Endodermal cell (in vitro differentiated cells): ENCODE data around the gene REG4. TPM values are rescaled to one million over a fixed set of nuclear protein-coding genes. Genes with fewer than 3 reads are reported as not detected.

ENCODE experiments used
- DNase-seq: peaks from one replicate; pipeline ENCODE4 v3.0.0-alpha.2; 2017
- H3K27ac ChIP-seq: 2 replicates; pipeline ENCODE4 v1.5.1; 2013; ENCODE audit warnings: mild to moderate bottlenecking, low read depth, low read length, moderate library complexity
- H3K27me3 ChIP-seq: 2 replicates; pipeline ENCODE4 v1.6.1; 2013; ENCODE audit warnings: mild to moderate bottlenecking, low read length, moderate library complexity; ENCODE audit not compliant: insufficient read depth, control insufficient read depth, poor library complexity, severe bottlenecking
- H3K36me3 ChIP-seq: 2 replicates; pipeline ENCODE4 v1.7.0; 2013; ENCODE audit warnings: mild to moderate bottlenecking, low read length, moderate library complexity; ENCODE audit not compliant: control insufficient read depth, insufficient read depth
- H3K4me1 ChIP-seq: one replicate; pipeline ENCODE4 v1.7.0; 2013; ENCODE audit warnings: low read length; ENCODE audit not compliant: control insufficient read depth, insufficient read depth
- H3K4me3 ChIP-seq: 2 replicates; pipeline ENCODE4 v1.5.1; 2013; ENCODE audit warnings: mild to moderate bottlenecking, low read length, moderate library complexity
- H3K9ac ChIP-seq: 2 replicates; pipeline ENCODE4 v1.6.1; 2013; ENCODE audit warnings: mild to moderate bottlenecking, low read length, moderate library complexity; ENCODE audit not compliant: poor library complexity, severe bottlenecking; ENCODE audit errors: extremely low read depth
- H3K9me3 ChIP-seq: 2 replicates; pipeline ENCODE4 v1.6.1; 2013; ENCODE audit warnings: mild to moderate bottlenecking, low read length, moderate library complexity; ENCODE audit not compliant: control insufficient read depth
- H3K27ac Mint-ChIP-seq: 2 replicates; pipeline ENCODE4 v1.8.0; 2020; ENCODE audit warnings: mixed read lengths
- H3K27me3 Mint-ChIP-seq: 2 replicates; pipeline ENCODE4 v1.8.0; 2021; ENCODE audit warnings: mild to moderate bottlenecking, mixed read lengths; ENCODE audit not compliant: insufficient read depth
- H3K36me3 Mint-ChIP-seq: 2 replicates; pipeline ENCODE4 v1.8.0; 2020; ENCODE audit warnings: low read depth, mixed read lengths
- H3K4me1 Mint-ChIP-seq: 2 replicates; pipeline ENCODE4 v1.8.0; 2020; ENCODE audit warnings: mixed read lengths
- H3K4me3 Mint-ChIP-seq: 2 replicates; pipeline ENCODE4 v1.8.0; 2020; ENCODE audit warnings: mild to moderate bottlenecking, moderate library complexity, mixed read lengths
- H3K9me3 Mint-ChIP-seq: 2 replicates; pipeline ENCODE4 v1.8.0; 2020; ENCODE audit warnings: mild to moderate bottlenecking, mixed read lengths
- WGBS, 2 experiments: methylation state at CpG; one replicate each; pipeline versions ENCODE4 v1.1.5 to v1.1.7; 2013; ENCODE audit warnings: missing lambda C conversion rate in 2 of 2, mixed read lengths in 1 of 2; ENCODE audit not compliant: insufficient coverage in 1 of 2, insufficient read length in 1 of 2; 5-methylcytosine and 5-hydroxymethylcytosine counted together
- total RNA-seq, 2 donors: library from RNA; stranded (reverse); fragmentation: NEBNext Ultra II Directional in 1 of 2; extraction: Animal tissue kit (Norgen Biotek cat#: 25700) in 1 of 2; gene quantifications; 2 replicates in 1 of 2; 3 replicates in 1 of 2; pipeline ENCODE4 v1.2.1, GENCODE V29; 2021
- TF ChIP-seq, protein P1 (sequence below): fragments of 200-600 bp; sonication (generic); conservative IDR thresholded peaks from 2 replicates; pipeline ENCODE4 v1.5.0; 2021; ENCODE audit warnings: antibody characterized with exemption, mild to moderate bottlenecking

Gene REG4
- total RNA-seq, 2 donors from 2014 or later = not detected

DNA sequence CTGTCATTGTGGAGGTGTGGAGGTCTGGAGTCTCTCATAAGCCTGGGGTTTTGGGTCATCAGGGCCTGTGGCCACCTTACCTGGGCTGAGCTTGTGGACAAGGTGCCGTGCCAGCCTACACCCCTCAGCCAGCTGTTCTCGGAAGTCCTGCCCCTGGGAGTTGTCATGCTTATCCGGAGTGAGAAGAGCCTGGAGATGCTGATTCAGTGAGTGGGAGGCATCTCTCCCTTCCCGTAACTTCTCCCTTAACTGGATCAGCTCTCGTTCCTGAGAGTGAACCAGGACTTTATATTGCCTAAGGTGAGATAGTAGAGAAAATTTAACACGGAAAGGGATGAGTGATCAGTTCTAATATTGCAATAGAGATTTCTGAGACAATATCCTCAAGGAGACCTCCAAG is 30.0 kb upstream of the REG4 start:
- no peaks in the 10 kb centered on the region for H3K9me3 Mint-ChIP-seq
- H3K9ac ChIP-seq = no peak overlapping the region
- H3K4me1 ChIP-seq = no peaks in the 10 kb centered on the region
- no peak overlapping the region for H3K27ac ChIP-seq
- H3K36me3 ChIP-seq = no peaks in the 10 kb centered on the region
- no peaks in the 10 kb centered on the region for H3K36me3 Mint-ChIP-seq
- H3K27ac Mint-ChIP-seq = no peak overlapping the region
- DNase-seq = no peak
- WGBS, 2 experiments = 89 to 91% methylated on average over 4 to 6 of the region's 6 CpGs
- no peak overlapping the region for H3K4me3 ChIP-seq
- H3K9me3 ChIP-seq = no peaks in the 10 kb centered on the region
- H3K27me3 ChIP-seq = no peaks in the 10 kb centered on the region
- no peak overlapping the region for H3K4me3 Mint-ChIP-seq
- TF ChIP-seq, protein P1, sequence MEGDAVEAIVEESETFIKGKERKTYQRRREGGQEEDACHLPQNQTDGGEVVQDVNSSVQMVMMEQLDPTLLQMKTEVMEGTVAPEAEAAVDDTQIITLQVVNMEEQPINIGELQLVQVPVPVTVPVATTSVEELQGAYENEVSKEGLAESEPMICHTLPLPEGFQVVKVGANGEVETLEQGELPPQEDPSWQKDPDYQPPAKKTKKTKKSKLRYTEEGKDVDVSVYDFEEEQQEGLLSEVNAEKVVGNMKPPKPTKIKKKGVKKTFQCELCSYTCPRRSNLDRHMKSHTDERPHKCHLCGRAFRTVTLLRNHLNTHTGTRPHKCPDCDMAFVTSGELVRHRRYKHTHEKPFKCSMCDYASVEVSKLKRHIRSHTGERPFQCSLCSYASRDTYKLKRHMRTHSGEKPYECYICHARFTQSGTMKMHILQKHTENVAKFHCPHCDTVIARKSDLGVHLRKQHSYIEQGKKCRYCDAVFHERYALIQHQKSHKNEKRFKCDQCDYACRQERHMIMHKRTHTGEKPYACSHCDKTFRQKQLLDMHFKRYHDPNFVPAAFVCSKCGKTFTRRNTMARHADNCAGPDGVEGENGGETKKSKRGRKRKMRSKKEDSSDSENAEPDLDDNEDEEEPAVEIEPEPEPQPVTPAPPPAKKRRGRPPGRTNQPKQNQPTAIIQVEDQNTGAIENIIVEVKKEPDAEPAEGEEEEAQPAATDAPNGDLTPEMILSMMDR = no peak
- H3K4me1 Mint-ChIP-seq = peaks cover 13% of the 10 kb centered on the region
- H3K27me3 Mint-ChIP-seq = peaks cover 7% of the 10 kb centered on the region

DNA sequence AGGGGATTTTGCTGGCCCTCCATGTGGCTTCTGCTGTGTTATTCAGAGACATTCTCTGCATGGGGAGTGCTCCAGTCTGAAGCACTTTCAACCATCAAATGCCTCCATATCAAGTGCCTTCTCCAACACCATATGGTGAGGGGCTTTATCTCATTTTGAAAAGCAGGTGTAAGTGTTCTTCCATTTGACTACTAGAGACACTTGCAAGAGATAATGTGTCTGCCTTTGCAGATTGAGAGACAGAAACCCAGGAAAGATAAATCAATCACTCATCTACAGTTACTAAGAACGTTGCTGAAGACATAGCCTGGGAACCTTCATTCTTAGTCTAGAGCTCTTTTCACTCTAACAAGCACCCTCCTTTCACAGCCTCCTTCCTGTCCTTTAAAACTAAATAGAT is 29.5 kb upstream of the REG4 start:
- 79 to 92% methylated on average over 1 of the region's 1 CpG for WGBS, 2 experiments
- H3K4me1 Mint-ChIP-seq = peaks cover 13% of the 10 kb centered on the region
- no peak overlapping the region for H3K27ac Mint-ChIP-seq

DNA sequence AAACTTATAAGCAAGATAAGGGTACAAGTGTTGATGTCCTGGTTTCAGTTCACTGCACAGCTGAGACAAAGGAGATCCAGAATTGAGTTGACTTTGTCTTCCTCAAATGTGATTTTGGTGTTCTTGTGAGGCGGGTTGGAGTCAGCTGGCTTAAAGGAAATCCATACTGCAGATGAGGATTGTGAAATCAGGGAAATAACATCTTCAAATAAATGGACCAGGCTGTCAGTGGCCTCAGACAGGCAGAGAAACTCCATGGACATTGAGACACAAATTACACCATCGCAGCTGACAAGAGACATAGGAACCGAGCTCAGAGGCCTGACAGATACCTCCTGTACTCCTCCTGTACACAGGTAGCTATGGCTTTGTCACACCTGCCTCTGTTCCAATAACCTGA is 27.0 kb upstream of the REG4 start:
- no peaks in the 10 kb centered on the region for H3K9me3 Mint-ChIP-seq
- Histone ChIP-seq H3K27me3 (no peaks in the 10 kb centered on the region), H3K27ac (no peak overlapping the region), H3K4me3 (no peak overlapping the region), H3K4me1 (no peaks in the 10 kb centered on the region), H3K36me3 (no peaks in the 10 kb centered on the region), H3K9me3 (no peaks in the 10 kb centered on the region), H3K9ac (no peak overlapping the region)
- TF ChIP-seq, protein P1 = no peak
- H3K36me3 Mint-ChIP-seq = no peaks in the 10 kb centered on the region
- H3K4me3 Mint-ChIP-seq = no peak overlapping the region
- peaks cover 5% of the 10 kb centered on the region for H3K27me3 Mint-ChIP-seq
- H3K27ac Mint-ChIP-seq = no peak overlapping the region
- DNase-seq = no peak
- WGBS, 2 experiments = 89 to 94% methylated on average over 2 to 3 of the region's 3 CpGs
- peaks cover 13% of the 10 kb centered on the region for H3K4me1 Mint-ChIP-seq

More for the DNA sequence above, 29.5 kb upstream of the REG4 start:
- Histone ChIP-seq H3K36me3 (no peaks in the 10 kb centered on the region), H3K4me3 (no peak overlapping the region), H3K9me3 (no peaks in the 10 kb centered on the region), H3K9ac (no peak overlapping the region), H3K4me1 (no peaks in the 10 kb centered on the region), H3K27ac (no peak overlapping the region), H3K27me3 (no peaks in the 10 kb centered on the region)
- Mint-ChIP-seq H3K4me3 (no peak overlapping the region), H3K9me3 (no peaks in the 10 kb centered on the region), H3K27me3 (peaks cover 7% of the 10 kb centered on the region), H3K36me3 (no peaks in the 10 kb centered on the region)
- no peak for DNase-seq
- TF ChIP-seq, protein P1 = no peak
